A673 (cell line): Measurements from ENCODE around the gene MFSD1. TPM values are rescaled to one million over a fixed set of nuclear protein-coding genes. Genes with fewer than 3 reads are reported as not detected.

Experiments used
- BruUV-seq: library from RNA; stranded (reverse); fragments of 400-500 nt; replicated peaks from 2 replicates; lab custom pipeline; 2021; lab: Mats Ljungman, UMichigan
- CTCF ChIA-PET: fragments of 300-600 bp; sonication (Branson Sonifier 250); formaldehyde crosslinking; loops from one replicate; lab custom pipeline; 2022; ENCODE audit warnings: antibody characterized with exemption; lab: Charles Lee
- POLR2A ChIA-PET: fragments of 300-600 bp; sonication (Branson Sonifier 250); formaldehyde crosslinking; loops from one replicate; lab custom pipeline; 2022; ENCODE audit warnings: antibody characterized with exemption; ENCODE audit not compliant: low non-redundant PET; lab: Charles Lee
- DNase-seq: peaks from one replicate; pipeline ENCODE4 v3.0.0-alpha.2; 2015; ENCODE audit warnings: low spot score
- H3K27ac ChIP-seq: fragments of 200-600 bp; sonication (generic); 2 replicates; pipeline ENCODE4 v1.5.1; 2016; ENCODE audit warnings: mixed run types, low read depth, mild to moderate bottlenecking, mixed read lengths, antibody characterized with exemption, low read length; ENCODE audit not compliant: poor library complexity, severe bottlenecking
- H3K27me3 ChIP-seq: fragments of 200-600 bp; sonication (generic); replicated peaks from 2 replicates; pipeline ENCODE4 v1.6.1; 2017; ENCODE audit warnings: mixed run types, low read depth, mild to moderate bottlenecking, mixed read lengths, antibody characterized with exemption, low read length; ENCODE audit not compliant: insufficient read depth, poor library complexity
- H3K36me3 ChIP-seq: fragments of 200-600 bp; sonication (generic); 2 replicates; pipeline ENCODE4 v1.6.1; 2016; ENCODE audit warnings: mixed run types, mild to moderate bottlenecking, mixed read lengths, antibody characterized with exemption, low read length; ENCODE audit not compliant: insufficient read depth, poor library complexity, severe bottlenecking
- H3K4me1 ChIP-seq: fragments of 200-600 bp; sonication (generic); 2 replicates; pipeline ENCODE4 v1.6.1; 2017; ENCODE audit warnings: mixed run types, mild to moderate bottlenecking, mixed read lengths, antibody characterized with exemption, low read length; ENCODE audit not compliant: insufficient read depth, poor library complexity, severe bottlenecking
- H3K4me3 ChIP-seq: fragments of 200-600 bp; sonication (generic); 2 replicates; pipeline ENCODE4 v1.5.1; 2016; ENCODE audit warnings: low read depth, mixed run types, mild to moderate bottlenecking, mixed read lengths, low read length; ENCODE audit not compliant: poor library complexity, severe bottlenecking
- H3K9me3 ChIP-seq: fragments of 200-600 bp; sonication (generic); 2 replicates; pipeline ENCODE4 v1.6.1; 2016; ENCODE audit warnings: mixed run types, low read depth, mild to moderate bottlenecking, mixed read lengths, antibody characterized with exemption, low read length; ENCODE audit not compliant: poor library complexity, severe bottlenecking
- EZH2 ChIP-seq: fragments of 200-600 bp; sonication (generic); IDR thresholded peaks from 2 replicates; pipeline ENCODE4 v1.6.1; 2017; ENCODE audit warnings: borderline replicate concordance, low read depth, mild to moderate bottlenecking, mixed read lengths, antibody characterized with exemption, low read length; ENCODE audit not compliant: poor library complexity, severe bottlenecking
- intact Hi-C: fragments of 100-400 bp; cut with micrococcal nuclease; formaldehyde crosslinking; loops from one replicate; pipeline ENCODE4 v1.10.0; 2022; ENCODE audit not compliant: unreplicated experiment
- total RNA-seq: library from RNA; stranded (reverse); gene quantifications from 2 replicates; pipeline ENCODE4 v1.2.3, GENCODE V29; 2021
- TF ChIP-seq, protein P1 (sequence below): fragments of 300-800, 200-600 bp; sonication (generic); conservative IDR thresholded peaks from 2 replicates; pipeline ENCODE4 v1.5.1; 2017; ENCODE audit warnings: low read depth, mild to moderate bottlenecking, antibody characterized with exemption, low read length, moderate library complexity, mixed read lengths

MFSD1 gene
- total RNA-seq, 1 experiment from 2014 or later: 15.2 TPM

- Histone ChIP-seq H3K4me1 (no peaks in the 10 kb centered on the region), H3K36me3 (no peaks in the 10 kb centered on the region), H3K27ac (no peak overlapping the region), H3K9me3 (no peaks in the 10 kb centered on the region), H3K4me3 (no peak overlapping the region), H3K27me3 (no peaks in the 10 kb centered on the region)
- POLR2A ChIA-PET: no interaction called here
- DNase-seq: no peak
- CTCF ChIA-PET: no interaction called here
- TF ChIP-seq, protein P1, sequence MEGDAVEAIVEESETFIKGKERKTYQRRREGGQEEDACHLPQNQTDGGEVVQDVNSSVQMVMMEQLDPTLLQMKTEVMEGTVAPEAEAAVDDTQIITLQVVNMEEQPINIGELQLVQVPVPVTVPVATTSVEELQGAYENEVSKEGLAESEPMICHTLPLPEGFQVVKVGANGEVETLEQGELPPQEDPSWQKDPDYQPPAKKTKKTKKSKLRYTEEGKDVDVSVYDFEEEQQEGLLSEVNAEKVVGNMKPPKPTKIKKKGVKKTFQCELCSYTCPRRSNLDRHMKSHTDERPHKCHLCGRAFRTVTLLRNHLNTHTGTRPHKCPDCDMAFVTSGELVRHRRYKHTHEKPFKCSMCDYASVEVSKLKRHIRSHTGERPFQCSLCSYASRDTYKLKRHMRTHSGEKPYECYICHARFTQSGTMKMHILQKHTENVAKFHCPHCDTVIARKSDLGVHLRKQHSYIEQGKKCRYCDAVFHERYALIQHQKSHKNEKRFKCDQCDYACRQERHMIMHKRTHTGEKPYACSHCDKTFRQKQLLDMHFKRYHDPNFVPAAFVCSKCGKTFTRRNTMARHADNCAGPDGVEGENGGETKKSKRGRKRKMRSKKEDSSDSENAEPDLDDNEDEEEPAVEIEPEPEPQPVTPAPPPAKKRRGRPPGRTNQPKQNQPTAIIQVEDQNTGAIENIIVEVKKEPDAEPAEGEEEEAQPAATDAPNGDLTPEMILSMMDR: no peak
- no peak for TF ChIP-seq EZH2
- no TSS peak for BruUV-seq
- intact Hi-C loops: no loop called here
Measured at GRCh38 chr3:158765518-158766205, 36.2 kb upstream of the MFSD1 start.

DNA sequence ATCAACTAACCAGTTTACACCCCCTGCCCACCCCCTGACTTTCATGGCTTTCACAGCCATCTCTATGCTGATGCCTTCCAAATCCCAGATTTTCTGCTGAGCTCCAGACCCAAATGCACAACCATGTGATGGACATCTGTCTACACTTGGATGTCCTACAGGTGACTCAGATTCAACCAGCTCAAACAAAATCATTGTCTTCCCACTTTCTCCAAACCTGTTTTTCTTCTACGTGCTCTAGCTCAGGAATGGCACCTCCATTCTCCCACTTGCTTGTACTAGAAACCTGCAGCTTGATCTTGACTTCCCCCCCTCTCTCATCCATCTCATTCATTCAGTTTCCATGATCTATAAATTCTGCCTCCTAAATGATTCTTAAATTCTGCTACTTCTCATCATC is 35.5 kb upstream of the MFSD1 start:
- H3K27me3 ChIP-seq: no peaks in the 10 kb centered on the region
- H3K4me3 ChIP-seq: no peak overlapping the region
- ChIA-PET CTCF (no interaction called here), POLR2A (no interaction called here)
- H3K27ac ChIP-seq: no peak overlapping the region
- no TSS peak for BruUV-seq
- no peaks in the 10 kb centered on the region for H3K9me3 ChIP-seq
- intact Hi-C loops: no loop called here
- no peak for TF ChIP-seq EZH2
- TF ChIP-seq, protein P1: no peak
- DNase-seq: no peak
- no peaks in the 10 kb centered on the region for H3K36me3 ChIP-seq
- H3K4me1 ChIP-seq: no peaks in the 10 kb centered on the region

- CTCF ChIA-PET: no interaction called here
- Histone ChIP-seq H3K4me1 (no peaks in the 10 kb centered on the region), H3K36me3 (no peaks in the 10 kb centered on the region), H3K9me3 (no peaks in the 10 kb centered on the region), H3K4me3 (no peak overlapping the region), H3K27ac (no peak overlapping the region), H3K27me3 (no peaks in the 10 kb centered on the region)
- POLR2A ChIA-PET: no interaction called here
- DNase-seq: no peak
- no TSS peak for BruUV-seq
- intact Hi-C loops: no loop called here
- TF ChIP-seq, protein P1: no peak
- no peak for TF ChIP-seq EZH2
Measured at GRCh38 chr3:158768361-158768787, 33.5 kb upstream of the MFSD1 start.
